Inferior parietal cortex (tissue), 1 donor: Measurements from ENCODE around the gene GABPB2.

Source experiments
- DNase-seq: peaks from one replicate; pipeline ENCODE4 v3.0.0-alpha.2; 2016; ENCODE audit errors: extremely low spot score

GABPB2 gene

DNA sequence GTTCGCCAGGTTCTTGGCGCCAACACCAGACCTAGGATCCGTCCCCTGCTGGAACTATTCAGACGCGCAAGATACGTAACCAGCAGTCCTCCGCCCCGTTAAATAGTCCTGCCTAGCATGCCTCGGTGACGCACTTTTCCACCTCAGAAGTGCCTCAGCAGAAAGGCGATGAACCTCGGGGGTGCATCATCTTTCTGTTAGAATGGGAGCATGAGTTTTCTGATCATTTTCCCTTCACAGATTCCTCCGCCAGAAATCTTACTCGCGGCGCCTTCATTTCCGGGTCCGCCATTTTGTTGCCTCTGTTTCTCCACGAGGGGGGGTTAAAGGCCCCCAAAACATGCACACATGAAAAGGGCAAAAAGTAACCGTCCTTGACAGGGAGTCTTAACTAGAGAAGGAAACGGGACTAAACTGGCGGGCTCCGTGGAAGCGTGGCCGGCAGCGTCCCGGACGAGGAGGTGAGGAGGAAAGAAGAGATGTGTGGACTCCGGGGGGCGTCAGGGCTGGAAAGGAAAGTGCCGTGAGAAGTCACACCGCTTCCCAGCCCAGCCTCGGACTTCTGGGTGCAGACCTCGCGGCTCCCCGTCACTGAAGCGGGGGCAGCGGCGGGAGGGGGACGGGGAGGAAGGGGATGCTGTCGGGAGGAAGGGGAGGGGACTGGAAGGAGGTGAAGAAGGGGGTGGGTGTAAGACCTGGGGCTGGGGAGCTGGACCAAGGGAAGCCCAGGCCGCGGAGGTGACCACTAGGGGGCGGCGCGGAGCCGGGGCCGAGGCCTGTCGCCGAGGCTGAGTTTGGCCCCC, at the start of gene GABPB2:
TSS of gene GABPB2 (plus strand) at position 288 of the 803 bp plus-strand sequence. CDS start 17,429 bp downstream, outside the sequence.
- peak; percentile 92 for DNase-seq

DNA sequence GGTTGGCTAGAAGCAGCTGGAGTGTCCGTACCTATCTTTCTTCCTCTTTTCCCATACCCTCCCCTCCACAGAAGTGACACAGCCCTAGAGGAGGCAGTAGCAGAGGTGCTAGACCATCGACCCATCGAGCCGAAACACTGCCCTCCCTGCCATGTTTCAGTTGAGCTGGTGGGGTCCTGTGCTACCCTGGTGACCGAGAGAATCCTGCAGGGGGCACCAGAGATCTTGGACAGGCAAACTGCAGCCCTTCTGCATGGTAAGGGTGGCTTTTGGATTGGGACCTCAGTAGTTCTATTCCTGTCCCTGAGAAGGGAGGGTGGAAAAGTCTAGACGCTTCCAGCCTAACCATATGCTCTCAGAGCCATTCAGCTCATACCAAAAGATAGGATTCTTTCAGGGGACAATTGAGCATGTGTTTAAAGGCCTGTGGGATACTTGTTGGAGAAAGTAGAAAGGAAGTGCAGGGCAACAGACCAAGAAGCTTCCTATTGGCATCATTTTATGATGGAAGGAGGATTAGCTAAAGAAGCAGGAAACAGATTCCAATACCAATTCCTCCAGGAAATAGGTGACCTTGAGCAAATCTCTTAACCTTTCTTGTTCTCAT, 45.9 kb upstream of the GABPB2 start:
- DNase-seq: peak; percentile 83

DNA sequence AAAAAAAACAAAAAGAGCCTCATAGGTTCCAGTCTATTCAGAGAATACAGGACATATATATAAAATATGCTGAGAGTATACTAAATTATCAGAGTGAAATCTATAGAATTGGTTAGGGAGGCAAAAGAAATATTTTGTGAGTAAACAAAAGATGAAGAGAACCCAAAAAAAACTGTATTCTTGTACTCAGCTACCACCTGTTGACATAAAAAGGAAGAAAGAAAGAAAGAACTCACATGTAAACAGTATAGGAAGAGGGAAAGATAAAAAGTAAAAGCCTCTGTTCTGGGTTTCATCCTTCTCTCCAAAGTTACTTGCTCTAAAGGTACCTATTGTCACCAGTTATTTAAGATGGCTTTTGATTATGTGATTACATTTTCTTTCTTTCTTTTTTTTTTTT, 44.1 kb upstream of the GABPB2 start:
- DNase-seq: no peak

DNA sequence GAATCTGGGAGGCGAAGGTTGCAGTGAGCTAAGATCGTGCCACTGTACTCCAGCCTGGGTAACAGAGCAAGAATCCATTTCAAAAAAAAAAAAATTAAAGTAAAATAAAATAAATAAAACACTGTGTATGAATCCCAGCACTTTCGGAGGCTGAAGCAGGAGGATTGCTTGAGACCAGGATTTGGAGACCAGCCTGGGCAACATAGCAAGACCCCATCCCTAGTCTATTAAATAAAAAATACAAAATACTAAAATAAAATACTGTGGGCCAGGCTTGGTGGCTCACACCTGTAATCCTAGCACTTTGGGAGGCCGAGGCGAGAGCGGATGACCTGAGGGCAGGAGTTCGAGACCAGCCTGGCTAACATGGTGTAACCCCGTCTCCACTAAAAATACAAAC, 38.4 kb upstream of the GABPB2 start:
- no peak for DNase-seq

DNA sequence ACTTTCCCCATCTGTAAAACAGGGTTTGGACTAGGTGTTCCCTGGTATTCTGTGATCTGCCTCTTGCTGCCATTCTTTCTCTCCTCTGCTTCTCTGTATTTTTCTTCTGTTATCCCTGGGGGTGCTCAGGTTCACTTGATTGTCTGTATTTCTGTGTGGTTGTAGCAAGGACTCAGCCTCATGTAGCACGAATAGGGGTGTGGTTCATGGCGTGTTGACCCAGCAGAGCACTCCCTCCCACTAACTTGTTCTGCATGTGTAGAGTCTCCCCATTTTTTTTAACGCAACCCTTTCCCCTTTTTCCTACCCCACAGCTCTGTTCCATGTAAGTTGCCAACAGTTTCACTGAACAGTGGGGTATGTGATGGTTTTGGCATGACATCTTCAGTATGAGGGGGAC, 35.4 kb upstream of the GABPB2 start:
- no peak for DNase-seq

DNA sequence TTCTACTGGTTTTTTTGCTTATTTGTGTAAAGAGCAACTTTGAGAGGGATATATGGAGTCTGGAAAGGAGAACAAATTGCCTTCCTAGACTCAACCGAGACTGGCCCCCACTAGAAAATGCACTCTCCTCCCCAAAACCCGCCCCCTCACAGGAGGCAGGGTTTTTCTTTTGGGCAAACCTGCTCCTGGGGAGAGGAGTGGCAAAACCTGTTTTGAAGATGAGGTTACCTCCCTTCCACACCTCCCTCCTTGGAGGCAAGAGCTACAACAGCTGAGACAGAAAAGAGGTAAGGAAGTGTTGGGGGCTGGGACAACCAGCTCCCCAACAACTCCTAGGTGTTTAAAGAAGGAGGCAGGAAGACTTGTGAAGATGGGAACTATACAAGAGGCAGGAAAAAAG, 34.2 kb upstream of the GABPB2 start, which contains the start of gene BNIPL:
TSS of gene BNIPL (plus strand) at position 231 of the 400 bp plus-strand sequence. CDS start at position 371, 140 bp downstream.
- no peak for DNase-seq

DNA sequence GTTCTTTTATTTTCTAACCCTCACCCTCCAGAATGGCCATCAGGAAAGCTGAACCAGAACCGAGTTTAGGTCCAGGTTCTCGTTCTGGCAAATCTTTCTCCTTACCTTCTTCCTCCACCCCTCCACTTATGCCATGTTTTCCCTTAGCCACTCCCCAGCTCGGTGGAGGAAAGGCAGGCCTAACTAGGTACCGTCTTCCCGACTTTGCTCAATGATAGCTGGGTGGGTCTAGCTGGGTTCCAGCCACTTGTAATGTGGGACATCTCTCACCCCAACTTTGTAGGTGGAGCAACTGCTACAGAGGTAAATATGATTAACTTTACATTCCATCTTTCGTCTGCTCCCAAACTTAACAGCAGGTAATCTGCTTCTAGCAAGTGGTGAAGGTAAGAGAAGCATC, 33.5 kb upstream of the GABPB2 start:
- no peak for DNase-seq

DNA sequence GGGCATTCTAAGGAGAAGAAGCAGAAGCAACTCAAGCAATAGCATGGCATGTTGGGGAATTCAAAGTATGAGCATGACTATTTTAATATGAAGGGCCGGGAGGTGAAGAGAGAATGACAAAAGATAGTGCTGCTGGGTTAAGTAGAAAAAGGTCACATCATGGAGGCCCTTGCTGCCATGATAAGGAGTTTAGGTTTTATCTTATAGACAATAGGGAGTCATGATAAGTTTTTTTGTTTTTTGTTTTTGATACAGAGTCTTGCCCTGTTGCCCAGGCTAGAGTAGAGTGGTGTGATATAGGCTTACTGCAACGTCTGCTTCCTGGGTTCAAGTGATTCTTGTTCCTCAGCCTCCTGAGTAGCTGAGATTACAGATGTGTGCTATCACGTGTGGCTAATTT, 31.0 kb upstream of the GABPB2 start:
- no peak for DNase-seq

DNA sequence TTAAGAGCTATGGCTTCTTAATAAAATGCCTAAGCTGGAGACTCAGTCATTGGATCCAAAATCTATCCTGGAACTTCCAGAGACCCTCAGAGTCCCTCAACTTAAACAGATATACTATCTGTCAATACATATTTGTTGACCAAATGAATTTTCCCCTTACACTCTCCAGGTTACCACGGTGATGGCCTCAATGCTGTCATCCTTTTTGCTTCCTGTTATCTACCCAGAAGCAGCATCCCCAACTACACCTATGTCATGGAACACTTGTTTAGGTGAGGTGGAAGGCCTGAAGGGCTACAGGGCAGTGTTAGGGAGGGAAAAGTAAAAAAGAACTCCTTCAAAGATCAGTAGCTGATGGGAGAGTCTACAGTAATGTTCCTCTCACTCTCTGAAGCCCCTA, 27.4 kb upstream of the GABPB2 start:
- DNase-seq: no peak

DNA sequence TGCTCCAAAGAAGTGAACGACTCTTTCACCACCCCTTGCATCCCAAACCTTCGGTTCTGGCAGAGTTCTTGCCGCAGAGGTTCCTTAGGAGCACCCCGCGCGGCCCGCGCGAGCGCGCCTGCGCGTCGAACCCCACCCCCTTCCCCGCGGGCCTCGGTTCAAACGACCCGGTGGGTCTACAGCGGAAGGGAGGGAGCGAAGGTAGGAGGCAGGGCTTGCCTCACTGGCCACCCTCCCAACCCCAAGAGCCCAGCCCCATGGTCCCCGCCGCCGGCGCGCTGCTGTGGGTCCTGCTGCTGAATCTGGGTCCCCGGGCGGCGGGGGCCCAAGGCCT, 23.0 kb upstream of the GABPB2 start, which contains the start of gene C1orf56:
TSS of gene C1orf56 (plus strand) at position 161 of the 334 bp plus-strand sequence. CDS start at position 258, 97 bp downstream.
- DNase-seq: peak; percentile 77

DNA sequence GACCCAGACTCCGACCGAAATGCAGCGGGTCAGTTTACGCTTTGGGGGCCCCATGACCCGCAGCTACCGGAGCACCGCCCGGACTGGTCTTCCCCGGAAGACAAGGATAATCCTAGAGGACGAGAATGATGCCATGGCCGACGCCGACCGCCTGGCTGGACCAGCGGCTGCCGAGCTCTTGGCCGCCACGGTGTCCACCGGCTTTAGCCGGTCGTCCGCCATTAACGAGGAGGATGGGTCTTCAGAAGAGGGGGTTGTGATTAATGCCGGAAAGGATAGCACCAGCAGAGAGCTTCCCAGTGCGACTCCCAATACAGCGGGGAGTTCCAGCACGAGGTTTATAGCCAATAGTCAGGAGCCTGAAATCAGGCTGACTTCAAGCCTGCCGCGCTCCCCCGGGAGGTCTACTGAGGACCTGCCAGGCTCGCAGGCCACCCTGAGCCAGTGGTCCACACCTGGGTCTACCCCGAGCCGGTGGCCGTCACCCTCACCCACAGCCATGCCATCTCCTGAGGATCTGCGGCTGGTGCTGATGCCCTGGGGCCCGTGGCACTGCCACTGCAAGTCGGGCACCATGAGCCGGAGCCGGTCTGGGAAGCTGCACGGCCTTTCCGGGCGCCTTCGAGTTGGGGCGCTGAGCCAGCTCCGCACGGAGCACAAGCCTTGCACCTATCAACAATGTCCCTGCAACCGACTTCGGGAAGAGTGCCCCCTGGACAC, 22.5 kb upstream of the GABPB2 start:
- DNase-seq: no peak

DNA sequence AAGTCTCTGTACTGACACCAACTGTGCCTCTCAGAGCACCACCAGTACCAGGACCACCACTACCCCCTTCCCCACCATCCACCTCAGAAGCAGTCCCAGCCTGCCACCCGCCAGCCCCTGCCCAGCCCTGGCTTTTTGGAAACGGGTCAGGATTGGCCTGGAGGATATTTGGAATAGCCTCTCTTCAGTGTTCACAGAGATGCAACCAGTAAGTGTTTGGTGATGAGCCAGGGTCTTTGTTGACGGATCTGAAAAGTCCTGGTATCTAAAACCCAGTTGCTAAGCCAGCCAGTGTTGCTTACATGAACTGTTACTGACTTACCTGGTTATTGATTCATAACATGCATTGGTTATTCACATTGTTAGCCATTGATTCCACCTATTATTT, 21.9 kb upstream of the GABPB2 start:
- no peak for DNase-seq

DNA sequence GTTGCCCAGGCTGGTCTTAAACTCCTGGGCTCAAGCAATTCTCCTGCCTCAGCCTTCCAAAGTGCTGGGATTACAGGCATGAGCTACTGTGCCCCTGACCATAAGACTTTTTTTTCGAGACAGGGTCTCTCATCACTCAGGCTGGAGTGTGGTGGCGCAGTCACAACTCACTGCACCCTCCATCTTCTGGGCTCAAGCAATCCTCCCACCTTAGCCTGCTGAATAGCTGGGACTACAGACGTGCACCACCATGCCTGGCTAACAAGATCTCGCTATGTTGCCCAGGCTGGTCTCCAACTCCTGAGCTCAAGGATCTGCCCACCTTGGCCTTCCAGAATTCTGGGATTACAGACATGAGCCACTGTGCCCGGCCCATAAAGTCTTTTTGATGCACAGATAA, 21.1 kb upstream of the GABPB2 start:
- DNase-seq: no peak

DNA sequence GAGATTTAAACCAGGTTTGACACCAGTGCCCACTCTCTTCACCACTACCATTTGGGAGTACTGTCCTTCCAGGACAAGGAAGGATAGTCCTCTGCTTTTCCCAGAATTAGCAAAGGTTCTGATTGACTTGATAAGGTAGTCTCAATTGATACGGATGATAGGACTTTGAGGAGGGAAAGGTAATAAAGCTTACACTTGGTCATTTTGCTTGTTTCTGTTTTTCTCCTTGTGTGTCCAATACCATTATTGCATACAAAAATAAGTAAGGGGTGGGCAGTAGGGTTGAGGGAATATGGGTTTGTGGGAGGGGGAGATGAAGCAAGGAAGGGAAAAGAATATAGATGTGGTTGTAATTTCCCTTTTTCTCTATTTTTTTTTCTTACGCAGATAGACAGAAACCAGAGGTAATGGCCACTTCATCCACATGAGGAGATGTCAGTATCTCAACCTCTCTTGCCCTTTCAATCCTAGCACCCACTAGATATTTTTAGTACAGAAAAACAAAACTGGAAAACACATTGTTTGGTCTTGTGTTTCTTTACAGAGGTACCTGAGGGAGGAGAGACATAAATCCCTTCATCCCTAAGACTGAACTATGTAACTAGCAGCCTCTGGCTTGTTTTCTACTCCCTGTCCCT, 20.4 kb upstream of the GABPB2 start:
- no peak for DNase-seq

DNA sequence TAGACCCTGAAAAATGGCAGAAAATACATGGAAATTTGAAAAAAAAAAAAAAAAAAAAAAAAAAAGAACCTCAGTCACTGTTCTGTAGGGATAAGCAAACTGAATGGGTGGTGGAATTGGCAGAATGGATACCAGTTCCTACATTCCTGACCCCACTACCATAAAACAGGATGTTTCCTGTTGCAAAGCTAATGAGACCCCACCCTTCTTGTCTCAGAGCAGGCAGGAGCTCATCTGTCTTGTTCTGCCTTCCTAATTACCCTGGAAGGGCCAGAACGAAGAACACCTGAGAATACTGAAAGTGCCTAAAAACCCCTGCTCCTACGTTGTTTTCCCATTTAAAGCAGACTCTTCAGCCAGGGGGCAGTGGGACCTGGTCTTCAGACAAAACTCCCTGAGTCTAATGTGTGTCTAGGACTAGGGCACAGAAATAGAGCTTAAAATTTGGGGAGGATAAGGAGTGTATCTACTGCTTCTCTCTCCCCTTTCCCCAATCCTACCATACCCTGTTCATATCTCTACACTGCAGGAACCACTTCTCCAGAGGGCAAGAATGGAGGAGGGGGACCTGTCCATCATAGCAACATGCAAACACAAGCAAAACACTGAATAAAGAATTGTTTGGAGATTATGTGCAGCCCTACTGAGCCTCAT, 19.1 kb upstream of the GABPB2 start:
- DNase-seq: no peak

DNA sequence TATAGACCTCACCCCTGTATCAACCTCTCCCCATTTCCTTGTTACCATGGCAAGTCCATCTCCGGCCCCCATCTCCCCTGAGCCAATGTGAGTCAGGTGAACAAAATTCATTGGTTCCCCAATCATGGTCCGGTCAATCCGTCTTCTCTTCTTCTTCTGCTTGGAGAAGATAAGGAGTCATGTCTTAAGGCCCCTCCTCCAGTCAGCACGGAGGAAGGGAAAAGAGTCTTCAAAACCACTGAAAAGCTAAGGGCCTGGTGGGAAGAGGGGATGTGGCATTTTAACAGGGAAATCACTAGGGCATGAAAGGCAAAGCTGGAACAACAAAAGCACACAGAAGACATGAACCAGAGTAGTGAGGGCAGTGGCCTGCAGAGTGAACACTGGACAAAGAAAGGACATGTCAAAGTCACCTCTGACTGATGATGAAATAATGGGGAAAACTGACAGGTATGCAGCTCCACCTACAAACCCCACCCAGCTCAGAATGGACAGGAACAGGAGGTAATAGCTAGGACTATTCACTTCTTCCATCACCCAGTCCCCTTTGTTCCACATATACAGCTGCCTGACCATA, 15.5 kb upstream of the GABPB2 start:
- DNase-seq: no peak

DNA sequence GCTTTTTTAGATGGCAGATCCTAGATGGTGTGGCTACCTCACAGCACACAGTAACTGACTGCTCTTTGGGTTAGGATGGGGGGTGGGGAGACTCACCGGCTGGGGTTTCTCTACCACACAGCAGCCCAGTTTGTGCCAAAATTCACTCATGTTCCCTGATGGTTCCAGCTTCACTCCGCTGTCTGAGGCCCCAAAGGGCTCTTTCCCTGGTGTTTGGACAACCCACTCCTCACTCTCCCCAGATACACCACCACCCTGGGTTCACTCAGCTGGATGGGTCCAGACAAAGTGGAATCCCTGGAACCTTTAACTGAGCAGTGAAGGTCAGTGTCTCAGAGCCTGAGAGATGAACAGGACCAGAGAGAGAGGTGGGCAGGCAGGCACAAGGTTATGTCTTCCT, 15.0 kb upstream of the GABPB2 start:
- no peak for DNase-seq

DNA sequence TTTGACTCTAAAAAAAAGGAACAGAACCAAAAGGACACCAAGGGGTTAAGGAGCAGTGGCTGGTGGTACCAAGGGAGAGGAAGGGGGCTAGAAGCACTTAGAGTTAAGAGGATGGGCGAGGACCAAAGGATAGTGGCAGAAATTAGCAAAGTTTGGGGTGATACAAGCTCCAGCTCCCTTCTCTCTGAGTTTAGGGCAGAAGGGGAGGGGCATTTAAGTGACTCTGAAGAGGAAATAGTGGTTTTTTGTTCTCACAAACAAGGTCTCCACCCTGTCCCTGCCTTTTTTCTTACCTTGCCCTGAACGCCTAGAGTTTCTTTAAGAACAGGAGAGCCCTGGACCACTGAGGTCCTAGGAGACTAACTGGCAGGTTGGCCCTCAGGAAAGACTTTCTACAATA, 14.4 kb upstream of the GABPB2 start:
- no peak for DNase-seq

DNA sequence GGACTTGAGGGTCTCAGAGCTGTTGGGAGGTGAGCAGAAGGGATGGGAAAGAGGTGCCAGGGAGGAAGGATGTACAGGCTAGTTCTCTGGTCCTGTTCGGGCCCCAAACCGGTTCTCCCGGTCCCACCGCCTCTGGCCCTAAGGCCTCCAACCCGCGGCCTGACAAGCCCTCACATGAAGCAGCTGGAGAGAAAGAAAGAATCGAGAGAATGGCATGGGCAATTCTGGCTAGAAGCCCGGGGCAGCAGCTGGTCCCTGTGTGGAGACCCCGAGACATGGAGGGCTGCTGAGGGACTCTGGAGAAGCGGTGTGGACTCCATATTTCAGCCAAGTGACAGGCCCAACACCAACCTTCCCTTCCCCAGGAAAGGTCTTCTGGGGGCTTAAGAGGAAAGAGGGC, 11.9 kb upstream of the GABPB2 start:
- DNase-seq: no peak

DNA sequence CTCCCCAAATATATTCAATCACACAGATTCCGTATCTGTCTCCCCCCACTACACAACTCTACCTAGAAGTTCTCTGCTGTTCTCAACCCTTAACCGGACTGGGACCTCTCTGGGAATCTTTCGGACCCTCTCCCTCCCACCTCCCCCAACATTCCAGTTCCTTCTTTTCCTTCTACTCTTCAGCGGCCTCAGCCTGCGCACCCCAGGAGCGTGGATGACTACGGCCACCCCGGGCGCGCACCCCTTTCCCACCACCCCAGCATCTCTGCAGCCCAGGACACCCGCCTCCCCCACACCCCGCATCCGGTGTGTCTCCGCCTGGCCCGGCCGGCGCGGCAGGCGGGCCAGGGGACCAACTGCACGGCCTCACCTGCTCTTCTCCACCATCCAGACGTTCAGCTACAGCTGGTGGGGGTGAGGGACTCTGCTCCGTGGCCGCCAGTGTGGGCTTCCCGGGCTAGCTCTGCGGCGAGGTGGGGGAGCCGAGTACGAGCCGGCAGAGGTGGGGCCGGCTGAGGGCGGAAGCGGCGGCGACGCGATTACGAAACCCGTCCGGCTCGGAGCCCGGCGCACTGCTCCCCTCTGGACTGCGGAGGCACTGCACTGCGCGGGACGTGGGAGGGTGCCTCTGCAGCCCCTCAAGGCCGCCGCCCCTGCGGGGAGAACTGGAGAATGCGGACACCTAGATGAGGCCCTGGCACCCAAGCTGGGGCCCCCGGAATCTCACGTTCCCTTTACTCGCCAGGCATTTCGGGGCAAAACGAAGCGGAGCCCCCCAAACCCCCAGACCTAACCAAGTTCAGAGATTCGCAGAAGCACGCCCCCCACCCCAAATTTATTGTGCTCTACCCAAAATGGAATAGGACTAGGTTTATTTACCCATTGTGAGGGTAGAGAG, 11.2 kb upstream of the GABPB2 start, which contains the start of gene CDC42SE1:
TSS of gene CDC42SE1 (minus strand) at position 514 of the 898 bp plus-strand sequence. CDS start 3,892 bp downstream, outside the sequence.
- DNase-seq: peak; percentile 80
